Effector CD4-positive, alpha-beta T cell (primary cell): ENCODE data around the gene WNK4.
"Not testable (repeated sequence)": the region's sequence is repeated elsewhere in the genome, so short reads cannot be mapped to it uniquely, and the experiment has no call there.

Experiments
- DNase-seq: peaks from one replicate; pipeline ENCODE4 v3.0.0-alpha.2; 2020
- total RNA-seq: gene quantifications from one replicate; lab custom pipeline; 2026; lab: John Stamatoyannopoulos, UW

Gene WNK4
- total RNA-seq: 0.56 reads per million

DNA sequence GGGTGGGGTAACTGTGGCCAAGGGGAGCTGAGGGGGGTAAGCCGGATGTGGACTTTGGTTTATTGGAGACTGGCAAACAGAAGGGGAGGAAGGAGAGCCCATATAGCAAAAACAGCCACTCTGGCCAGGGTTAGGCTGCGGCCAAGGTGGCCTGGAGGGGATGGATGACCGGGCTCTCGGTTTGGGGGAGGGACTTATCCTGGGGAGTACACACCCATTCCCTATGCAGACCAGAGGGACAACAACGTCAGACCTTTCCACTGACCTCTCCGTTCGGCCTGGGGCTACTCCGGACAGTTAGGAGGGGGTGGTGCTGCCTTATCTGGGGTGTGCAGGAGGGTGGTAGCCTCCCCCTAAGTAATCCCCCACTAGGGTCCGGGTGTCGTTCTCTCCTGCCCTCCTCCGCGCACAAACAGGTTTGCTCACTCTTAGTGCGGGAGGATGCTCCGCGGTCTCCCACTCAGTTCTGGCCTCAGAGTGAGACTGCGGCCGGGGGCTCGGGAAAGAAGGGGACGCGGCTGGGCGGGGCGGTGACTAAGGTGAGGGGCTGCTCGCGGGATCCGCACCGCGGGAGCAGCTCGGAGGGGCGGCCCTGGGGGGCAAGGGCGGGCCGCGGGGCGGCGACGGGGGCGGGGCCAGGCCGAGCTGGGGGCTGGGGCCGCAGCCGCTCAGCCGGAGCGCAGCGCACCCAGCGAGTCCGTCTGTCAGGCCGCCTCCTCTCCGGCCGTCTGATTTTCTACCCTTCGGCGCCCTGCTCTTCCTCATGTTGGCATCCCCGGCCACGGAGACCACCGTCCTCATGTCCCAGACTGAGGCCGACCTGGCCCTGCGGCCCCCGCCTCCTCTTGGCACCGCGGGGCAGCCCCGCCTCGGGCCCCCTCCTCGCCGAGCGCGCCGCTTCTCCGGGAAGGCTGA, at the start of gene WNK4:
Gene WNK4 (plus strand): TSS at position 675 of the 915 bp plus-strand sequence. CDS start 89 bp downstream, at position 764.
- DNase-seq: no peak

DNA sequence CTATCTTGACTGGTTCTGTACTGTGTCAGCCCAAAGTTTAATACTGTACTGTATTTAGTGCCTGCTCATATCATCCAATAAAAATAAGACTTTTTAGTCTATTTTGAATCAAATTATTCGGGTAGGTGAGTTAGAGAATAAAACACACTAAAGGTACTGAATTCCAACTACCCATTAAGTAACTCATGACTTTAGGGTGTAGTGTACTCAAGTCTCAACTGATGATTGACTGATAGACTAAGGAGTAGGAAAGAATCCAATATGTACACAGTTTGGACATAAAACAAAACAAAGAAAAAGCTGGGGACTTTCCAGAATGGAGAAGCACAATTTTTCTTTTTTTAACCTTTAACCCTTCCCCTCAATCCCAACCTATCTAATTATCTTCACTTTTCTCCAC, 39.7 kb upstream of the WNK4 start:
- DNase-seq: no peak

DNA sequence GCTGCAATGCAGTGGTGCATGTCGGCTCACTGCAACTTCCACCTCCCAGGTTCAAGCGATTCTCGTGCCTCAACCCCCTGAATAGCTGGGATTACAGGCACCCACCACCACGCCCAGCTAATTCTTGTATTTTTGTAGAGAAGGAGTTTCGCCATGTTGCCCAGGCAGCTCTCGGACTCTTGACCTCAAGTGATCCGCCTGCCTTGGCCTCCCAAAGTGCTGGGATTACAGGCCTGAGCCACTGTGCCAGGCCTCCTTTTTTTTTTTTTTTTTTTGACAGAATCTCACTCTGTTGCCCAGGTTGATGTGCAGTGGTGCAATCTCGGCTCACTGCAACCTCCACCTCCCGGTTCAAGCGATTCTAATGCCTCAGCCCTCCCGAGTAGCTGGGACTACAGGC, 37.5 kb upstream of the WNK4 start:
- DNase-seq: not testable (repeated sequence)

DNA sequence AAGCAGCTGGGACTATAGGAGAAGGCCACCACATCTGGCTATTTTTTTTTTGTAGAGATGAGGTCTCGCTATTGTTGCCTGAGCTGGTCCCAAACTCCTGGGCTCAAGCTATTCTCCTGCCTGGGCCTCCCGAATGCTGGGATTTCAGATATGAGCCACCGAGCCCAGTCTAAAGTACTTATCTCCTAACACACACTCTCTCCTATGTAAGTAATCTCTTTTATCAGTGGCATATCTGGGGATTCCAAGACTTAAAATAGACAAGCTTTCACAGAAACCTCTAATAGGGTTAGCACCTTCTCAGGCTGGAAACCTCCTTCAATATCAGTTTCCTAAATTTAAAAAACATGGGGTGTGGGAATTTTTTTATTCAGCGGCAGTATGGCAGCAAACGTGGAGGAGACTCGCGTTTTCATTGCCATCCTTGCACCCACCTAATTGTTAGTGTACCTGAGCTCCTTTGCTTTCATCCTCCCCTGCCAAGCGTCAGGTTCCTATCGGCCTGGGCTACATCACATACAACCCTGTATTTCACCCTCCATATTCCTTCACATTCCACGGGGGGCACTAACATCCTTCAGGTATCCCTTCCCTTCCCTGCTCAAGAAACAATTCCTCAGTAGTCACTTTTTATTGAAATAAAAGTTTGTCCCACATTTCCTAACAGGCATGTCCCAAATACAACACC, 36.7 kb upstream of the WNK4 start:
- no peak for DNase-seq

DNA sequence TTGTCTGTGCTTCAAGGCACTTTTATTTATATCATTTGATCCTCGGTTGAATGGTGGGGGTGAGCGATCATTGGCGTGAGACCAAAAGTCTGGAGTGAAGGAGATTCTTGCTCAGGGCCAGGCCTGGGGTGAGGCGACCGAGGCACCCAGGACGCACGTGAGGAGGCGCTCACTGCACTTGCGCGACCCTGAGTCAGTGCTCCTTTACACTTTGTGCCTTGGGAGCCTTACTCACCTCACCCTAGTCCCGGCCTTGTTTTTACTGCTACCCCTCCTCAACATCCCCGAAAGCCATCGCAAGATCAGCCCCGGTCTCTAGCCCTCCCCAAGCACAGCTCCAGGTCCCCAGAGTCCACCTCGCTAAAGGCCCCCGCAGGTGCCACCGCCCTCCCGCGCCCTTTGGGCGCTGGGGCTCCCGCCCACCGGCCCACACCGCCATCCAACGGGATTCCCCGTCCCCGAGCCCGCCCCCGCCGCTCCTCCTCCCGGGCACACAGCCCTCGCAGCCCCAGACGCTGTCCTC, 36.1 kb upstream of the WNK4 start:
- peak; percentile 59 for DNase-seq

DNA sequence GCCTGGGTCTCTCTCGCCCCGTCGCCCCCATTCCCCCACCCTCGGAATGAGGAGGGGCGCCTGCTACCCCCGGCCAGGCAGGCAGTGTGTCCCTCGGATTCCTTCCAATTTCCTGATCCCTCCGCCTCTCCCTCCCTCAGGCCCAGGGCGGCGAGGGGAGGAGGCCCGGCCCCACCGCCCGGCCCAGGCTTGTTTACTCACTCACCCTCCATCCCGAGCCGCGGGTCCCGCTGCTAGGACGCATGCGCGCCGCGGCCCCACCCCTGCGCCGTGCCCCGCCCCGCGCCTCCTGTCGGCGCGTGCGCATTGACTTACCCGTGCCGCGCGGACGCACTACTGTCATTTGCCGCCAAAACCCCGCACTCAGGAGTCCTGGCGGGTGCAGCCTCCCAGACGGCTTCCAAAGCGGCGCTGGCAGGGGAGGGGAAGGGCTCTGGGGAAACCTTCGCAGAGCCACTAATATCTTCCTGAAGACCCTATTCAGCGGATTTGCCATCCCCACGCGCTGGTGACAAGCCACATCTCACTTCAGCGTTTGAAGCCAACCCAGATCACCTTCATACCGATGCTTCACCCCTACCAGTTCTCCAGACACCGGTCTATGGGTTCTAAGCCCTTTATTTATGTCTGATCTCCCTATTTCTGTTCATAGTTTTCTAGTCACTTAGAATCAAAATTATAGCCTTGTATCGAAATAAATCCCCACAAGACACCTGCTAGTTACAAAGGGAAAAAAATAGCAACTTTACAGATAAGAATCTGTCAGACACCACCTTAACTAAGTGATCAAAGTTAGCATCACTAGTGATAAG, 35.4 kb upstream of the WNK4 start, which contains the start of gene EZH1:
Gene EZH1 (minus strand): TSS at position 235 of the 812 bp plus-strand sequence. CDS start 16,099 bp downstream, outside the sequence.
- peak; percentile 87 for DNase-seq

DNA sequence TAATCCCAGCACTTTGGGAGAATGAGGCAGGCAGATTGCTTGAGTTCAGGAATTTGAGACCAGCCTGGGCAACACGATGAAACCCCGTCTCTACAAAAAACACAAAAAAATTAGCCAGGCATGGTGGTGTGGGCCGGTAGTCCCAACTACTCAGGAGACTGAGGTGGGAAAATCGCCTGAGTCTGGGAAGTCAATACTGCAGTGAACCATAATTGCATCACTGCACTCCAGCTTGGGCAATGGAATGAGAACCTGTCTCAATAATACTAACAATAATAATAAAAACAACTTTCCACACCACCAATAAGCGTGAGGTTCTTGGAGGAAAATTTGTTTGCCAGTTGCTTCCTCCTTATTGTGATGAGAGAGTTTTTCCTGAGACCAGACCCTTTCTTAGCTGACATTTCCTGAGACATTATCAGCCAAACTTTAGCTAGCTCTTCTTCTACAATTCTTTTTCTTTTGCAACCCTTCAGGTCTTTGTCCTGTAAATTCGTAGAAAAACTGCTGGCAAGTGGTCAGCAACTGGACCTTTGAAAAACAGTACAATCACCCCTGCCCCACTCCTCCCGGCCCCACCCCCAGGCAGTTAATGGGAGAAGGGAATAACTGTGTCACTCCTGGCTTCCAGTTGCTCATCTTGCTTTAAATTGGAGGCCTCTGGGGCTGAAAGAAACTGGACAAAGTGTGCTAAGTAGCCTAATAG, 32.1 kb upstream of the WNK4 start:
- DNase-seq: no peak

DNA sequence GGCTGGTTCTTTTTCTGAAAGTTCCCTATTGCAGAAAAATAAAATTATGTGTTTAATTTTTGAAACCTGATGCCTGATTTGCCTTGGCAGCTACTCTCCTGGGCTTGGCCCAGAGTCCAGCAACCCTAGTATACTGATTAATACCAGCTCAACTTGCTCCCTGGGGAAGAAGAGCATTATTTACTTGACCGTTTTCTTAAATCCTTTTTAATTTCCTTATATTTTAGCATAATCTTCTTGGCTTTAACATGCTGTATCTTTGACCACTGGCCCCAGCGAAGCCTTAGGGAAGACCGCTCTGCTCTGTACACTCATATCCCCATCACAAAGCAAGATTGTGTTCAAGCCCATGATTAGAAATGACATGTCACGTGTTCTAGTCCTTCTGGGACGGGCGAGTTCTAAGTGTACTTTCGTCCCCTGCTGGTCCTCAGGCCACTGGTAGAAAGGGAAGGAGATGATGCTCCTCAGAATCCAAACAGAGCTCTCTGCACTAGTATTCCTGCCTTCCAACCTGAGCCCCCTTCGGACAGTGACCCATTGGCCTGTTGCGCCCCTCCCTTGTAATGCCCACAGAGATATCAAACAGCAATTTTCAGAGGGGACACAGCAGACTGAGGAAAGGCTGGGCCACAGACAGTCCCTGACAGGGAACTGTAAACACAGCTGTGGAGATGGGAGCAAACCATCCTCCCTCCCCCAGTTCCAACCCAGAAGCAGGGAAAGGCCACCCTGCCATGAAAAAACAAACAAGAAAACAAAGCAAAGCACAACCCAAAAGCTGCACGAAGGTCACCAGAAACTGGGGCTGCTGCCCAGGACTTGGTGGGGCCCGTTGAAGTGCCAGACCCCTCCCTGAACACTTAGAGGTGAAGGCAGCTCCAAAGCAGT, 31.3 kb upstream of the WNK4 start:
- DNase-seq: no peak

DNA sequence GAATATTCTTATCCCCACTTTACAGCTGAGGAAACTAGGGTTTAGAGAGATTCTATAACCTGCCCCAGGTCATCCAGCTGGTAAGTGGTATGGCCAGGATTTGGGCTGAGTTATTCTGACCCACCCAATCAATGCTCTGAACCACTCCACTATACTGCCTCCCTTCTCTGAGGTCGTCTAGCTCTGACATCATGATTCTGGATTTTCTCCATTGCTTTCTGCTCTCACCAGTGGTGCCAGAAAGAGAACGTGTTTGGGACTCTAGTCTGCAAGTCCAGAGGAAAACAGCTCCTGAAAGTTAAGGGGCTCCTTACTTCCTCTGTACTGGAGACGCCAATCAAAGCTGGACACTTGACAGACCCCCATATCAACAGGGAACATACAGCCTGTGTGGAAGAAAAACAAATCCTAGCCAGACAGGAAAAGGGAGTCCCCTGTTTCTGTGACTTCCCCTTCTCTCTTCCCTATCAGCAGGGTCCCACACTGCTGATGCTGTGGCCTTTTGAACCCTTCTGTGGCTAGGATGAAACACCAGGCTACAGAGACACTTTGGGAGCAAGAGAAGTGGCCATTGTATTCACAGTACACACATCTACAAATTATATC, 29.6 kb upstream of the WNK4 start:
- no peak for DNase-seq

DNA sequence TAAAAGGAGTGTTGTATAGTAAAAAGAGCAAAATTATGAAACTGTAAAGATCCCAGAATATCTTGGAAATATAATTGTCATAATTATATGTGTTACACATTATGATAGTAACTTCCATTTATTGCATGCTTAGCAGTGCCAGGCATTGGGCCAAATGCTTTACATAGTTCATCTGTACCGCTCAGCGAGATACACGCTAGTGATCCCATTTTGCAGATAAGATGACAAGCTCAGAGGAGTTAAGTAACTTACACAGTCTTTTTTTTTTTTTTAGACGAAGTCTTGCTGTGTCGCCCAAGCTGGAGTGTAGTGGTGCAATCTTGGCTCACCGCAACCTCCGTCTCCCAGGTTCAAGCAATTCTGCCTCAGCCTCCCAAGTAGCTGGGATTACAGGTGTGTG, 28.8 kb upstream of the WNK4 start:
- no peak for DNase-seq

DNA sequence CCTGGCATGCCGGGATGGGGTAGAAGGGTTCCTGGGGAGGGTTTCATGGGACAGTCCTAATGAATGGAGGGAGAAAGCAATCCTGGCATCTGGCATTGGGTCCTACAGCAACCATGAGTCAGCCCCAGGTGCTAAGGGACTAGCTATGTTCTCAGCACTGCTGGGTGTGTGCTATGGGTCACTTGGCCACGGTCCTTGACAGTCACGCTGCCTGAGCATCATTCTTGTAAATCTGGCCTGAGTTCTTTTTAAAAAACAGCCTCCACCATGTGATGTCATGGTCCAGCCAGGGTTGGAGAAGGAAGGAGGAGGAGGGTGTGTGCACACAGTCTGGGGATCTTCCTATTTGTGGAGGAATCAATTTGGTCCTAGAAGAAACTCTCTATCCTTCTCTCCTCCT, 25.6 kb upstream of the WNK4 start:
- DNase-seq: no peak

DNA sequence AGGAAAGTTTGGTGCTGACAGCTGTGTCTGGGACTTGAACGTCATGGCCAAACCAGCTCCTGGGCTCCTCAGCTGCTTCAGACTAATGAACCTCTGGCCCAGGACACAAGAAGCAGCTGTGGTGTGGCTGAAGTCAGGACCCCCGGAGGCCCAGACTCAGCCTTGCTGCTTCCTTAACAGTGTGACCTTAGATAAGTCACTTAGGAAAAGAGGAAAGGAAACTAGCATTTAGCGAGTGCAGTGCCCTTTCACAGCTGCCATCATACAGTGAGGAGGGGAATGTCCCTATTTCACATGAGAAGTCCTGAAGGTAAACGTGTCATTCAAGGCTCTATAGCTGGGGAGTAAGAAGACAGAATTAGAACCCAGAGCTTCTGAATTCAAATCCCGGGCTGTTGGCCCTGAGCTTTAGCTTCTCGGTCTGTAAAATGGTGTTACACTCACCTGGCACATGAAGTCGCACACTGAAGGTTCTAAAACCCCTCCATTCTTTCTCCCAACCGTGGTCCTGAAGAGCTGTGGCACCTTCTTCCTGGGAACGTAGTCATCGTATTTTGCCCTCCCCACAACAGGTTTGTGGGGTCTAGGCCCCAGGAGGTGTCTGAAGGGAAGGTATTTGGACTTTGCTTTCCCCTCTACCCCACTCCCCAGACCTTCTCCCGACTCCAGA, 20.3 kb upstream of the WNK4 start:
- DNase-seq: no peak

DNA sequence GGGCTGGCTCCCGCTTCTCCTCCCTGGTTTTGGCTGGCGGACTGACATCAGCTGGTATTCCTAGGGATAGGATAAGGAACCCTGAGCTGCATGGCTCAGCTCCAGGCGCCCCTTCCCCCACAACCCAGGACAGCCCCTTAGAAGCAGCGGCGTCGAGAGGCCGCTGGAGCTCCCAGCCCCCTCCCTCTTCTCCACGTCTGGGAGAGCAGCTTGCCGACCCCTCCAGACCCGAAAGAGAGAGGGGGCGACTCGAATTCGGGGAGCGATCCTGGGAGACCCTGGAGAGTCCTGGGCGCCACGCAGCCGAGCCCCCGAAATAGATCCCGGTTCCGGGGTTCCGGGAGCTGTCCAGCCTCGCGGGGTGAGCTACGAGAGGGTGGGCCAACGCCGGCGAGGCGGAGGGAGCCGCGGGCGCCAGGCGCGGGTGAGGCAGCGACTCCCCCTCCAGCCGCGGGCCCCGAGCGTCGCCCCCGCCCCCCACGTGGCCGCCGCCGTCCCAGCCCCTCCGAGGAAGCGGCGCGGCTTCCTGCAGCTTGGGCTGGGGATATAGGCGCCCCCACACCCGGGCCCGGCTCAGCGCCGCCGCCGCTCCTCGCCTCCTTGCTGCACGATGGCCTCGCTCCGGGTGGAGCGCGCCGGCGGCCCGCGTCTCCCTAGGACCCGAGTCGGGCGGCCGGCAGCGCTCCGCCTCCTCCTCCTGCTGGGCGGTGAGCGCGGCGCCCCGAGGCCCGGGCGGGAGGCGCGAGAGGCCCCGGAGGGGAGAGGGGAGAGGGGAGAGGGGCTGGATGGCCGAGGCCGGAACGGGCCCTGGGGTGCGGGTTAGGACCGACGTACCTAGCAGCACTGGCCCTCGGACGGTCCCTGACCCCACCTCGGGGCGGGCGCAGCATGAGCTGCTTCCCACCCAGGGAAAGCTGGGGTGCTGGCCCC, 19.5 kb upstream of the WNK4 start, which contains the start of gene RAMP2:
Gene RAMP2 (plus strand): TSS at position 576 of the 930 bp plus-strand sequence. CDS start 35 bp downstream, at position 611.
- no peak for DNase-seq

DNA sequence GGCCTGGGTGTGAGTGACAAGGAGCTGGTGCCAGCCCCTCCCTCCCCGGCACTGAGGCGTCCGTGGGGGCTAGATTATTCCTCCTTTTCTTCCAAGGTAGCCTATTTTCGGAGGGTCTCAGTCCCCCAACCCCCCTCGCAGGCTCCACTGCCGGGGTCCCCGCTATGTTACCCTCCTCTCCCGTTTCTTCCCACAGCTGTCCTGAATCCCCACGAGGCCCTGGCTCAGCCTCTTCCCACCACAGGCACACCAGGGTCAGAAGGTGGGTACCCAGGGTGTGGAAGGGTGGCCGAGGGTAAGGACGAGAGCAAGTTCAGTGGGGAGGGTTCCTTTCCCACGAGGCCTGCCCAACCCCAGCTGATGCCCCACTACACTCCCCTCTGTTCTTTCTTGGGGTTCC, 18.8 kb upstream of the WNK4 start:
- DNase-seq: no peak

DNA sequence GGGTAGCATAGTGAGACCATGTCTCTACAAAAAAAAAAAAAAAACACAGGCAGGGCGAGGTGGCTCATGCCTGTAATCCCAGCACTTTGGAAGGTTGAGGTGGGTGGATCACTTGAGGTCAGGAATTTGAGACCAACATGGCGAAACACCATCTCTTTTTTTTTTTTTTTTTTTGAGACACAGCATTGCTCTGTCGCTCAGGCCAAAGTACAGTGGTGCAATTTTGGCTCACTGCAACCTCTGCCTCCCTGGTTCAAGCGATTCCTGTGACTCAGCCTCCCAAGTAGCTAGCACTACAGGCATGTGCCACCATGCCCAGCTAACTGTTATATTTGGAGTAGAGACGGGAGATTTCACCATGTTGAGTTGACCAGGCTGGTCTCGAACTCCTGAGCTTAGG, 14.3 kb upstream of the WNK4 start:
- DNase-seq: no peak

DNA sequence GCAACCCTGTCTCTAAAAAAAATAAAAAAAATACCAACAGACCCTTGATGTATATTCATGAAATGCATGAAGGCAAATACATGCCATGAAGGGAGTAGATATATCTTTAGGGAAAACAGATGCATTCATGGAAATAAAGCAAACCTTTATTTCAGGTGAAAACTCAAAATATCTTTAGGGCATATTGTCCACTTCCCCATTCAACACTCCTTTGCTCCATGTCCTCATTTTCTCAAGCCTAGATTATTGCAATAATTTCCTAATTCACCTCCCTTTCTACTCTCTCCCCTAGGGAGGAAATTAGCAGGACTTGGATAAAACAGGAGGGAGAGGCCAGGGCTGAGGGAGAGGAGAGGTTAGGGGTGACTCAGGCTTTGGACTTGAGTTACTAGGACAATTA, 12.9 kb upstream of the WNK4 start:
- no peak for DNase-seq

DNA sequence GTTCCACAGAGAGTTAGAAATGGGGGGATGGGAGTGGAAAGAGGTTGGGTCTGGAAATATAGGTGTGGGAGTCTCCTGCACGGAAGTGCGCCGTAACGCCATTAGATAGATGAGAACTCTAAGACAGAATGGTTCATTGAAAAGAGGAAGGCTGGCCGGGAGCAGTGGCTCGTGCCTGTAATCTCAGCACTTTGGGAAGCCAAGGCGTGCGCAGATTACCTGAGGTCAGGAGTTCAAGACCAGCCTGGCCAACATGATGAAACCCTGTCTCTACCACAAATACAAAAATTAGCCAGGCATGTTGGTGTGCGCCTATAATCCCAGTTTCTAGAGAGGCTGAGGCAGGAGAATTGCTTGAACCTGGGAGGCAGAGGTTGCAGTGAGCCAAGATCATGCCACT, 12.4 kb upstream of the WNK4 start:
- DNase-seq: not testable (repeated sequence)

DNA sequence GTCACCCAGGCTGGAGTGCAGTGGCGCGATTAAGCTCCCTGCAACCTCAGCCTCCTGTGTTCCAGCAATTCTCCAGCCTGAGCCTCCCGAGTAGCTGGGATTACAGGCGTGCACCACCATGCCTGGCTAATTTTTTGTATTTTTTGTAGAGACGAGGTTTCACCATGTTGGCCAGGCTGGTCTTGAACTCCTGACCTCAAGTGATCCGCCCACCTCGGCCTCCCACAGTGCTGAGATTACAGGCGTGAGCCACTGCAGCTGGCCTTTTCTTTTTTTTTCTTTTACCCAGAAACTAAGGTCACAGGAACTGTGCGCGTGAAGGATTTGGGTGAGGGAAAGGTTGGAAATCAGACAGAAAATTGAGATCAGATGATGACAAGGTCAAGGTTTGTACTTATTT, 10.4 kb upstream of the WNK4 start:
- DNase-seq: not testable (repeated sequence)

DNA sequence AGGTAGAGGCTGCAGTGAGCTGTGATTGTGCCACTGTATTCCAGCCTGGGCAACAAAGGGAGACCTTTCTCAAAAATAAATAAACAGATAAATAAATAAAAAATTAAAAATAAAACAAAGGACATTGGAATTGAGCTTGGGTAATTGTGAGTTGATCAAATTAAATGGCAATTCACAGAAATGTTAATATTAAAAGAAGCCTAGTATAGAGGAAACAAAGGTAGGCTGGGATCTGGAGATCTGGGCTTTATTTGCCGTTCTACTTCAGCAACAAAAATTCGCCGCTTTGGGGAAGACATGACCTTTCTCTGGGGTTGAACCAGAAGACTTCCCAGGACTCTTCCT, 7.5 kb upstream of the WNK4 start:
- DNase-seq: no peak
